HG03571 (cell line): Measurements from ENCODE around the gene HMGN1.
A peak's percentile ranks its signal among the peaks of the same experiment; 100 is the strongest.

Experiments used
- ATAC-seq: cut with Tn5 transposase; IDR thresholded peaks from one replicate; pipeline ENCODE4 v1.9.1; 2021; ENCODE audit not compliant: unreplicated experiment

Gene HMGN1

DNA sequence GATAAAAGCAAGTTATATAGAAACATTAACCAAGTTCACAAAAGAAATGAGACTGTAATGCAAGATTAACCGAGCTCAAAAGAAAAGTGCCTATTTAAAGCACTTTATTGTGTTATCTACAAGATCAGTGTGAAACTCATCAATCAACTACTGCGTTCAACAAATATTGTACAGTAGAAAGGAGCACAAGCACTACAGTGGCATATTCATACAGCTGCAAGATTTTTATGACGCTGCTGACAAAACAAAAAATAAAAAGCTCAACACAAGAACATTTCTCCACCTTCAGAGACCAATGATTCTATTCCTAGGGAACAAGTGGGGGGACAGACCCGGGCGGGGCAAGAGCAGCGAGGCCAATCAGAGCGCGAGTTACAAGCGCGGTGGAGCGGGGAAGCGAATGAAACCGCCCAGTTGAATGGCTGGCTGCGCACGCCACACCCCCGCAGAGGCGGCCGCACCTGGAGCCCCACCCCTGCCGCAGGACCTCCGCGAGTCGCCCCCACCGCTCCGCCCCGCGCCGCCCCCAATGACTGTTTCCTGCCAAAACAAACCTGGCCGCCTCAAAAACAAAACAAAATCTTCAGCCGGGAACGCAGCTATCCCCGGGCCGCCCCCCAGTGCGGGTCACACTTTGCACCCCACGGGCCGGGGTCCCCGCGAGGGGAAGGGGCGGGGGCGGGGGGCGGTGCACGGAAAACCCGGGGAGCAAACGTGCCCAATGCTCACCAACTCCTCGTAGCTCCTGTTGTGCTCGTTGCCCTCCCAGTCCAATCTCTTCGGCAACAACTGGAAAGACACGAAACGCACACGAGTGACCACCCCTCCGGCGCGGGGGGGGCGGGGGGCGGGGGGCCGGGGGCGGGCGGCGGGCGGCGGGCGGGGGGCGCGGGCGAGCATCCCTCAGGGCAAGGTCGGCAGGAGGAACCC is 36.5 kb downstream of the HMGN1 start:
- peak; percentile 67 for ATAC-seq

DNA sequence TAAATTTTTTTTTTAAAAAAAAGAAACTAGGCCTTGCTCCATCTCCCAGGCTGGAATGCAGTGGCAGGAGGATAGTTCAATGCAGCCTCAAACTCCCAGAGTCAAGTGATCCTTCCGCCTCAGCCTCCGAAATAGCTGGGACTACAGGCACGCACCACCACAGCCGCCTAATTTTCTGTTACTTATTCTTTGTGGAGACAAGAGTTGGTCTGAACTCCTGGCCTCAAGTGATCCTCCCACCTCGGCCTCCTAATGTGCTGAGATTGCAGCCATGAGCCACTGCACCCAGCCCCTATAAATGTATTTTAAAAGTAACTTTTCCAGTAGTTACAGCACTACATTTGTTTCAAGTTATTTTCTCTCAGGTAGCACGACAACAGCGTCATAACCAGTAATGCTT is 37.7 kb downstream of the HMGN1 start:
- ATAC-seq = no peak

DNA sequence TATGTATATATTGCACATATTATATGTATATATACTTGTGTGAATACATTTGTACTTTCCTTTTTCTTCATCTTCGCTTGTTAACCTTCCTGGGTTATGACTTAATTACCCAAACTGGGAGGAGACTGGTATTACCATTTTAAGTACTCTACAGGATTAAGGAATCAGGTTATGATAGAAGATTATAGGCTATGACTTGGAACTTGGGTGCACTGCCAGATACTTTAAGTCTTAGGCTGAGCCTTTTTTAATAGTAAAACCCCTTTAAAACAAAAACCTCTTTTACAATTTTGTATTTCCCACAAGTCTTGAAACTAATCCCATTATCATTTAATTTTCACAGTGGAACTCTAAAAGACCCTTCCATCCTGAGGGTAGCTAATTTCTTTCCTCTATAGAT is 41.4 kb downstream of the HMGN1 start:
- ATAC-seq = no peak

DNA sequence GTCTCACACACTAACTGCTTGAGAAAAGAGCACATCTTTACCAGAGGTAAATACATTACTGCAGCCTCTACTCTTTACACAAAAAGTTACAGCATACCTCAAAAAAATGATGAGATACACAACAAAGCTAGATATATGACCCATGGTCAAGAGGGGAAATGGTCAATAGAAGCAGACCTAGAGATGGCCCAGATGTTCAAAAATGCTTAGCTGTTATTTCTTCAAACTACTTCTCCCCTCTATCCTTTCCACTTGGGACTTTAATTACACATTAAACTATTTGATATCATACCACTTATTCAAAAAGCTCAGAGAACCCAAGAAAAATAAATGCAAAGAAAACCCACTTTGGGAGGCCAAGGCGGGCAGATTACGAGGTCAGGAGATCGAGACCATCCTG is 48.3 kb downstream of the HMGN1 start:
- ATAC-seq = no peak

DNA sequence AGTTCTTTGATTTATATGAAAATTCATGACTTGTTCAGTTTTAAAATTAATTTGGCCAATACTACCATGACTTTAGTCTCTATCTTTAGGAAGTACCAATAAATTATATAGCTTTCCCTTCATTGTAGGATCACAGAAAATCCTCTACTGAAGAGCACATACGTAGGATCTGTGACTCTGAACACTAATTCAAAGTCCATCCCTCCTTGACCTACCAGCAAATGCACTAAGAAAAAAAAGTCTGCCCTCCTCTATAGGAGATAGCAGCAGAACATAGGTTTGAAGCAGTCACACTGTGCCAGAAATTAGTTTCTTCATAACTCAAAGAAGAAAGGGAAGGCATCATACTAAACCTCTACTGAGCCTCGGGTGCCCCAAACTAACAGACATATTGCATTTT is 52.0 kb downstream of the HMGN1 start:
- no peak for ATAC-seq
